GM12801 (cell line): Measurements from ENCODE around the gene KCNK4.

ENCODE experiments used
- TF ChIP-seq, protein P1 (sequence below): IDR thresholded peaks from one replicate; pipeline ENCODE4 v1.5.1; 2011; ENCODE audit warnings: control low read depth; ENCODE audit not compliant: insufficient read length; ENCODE audit errors: extremely low read depth

KCNK4 gene

DNA sequence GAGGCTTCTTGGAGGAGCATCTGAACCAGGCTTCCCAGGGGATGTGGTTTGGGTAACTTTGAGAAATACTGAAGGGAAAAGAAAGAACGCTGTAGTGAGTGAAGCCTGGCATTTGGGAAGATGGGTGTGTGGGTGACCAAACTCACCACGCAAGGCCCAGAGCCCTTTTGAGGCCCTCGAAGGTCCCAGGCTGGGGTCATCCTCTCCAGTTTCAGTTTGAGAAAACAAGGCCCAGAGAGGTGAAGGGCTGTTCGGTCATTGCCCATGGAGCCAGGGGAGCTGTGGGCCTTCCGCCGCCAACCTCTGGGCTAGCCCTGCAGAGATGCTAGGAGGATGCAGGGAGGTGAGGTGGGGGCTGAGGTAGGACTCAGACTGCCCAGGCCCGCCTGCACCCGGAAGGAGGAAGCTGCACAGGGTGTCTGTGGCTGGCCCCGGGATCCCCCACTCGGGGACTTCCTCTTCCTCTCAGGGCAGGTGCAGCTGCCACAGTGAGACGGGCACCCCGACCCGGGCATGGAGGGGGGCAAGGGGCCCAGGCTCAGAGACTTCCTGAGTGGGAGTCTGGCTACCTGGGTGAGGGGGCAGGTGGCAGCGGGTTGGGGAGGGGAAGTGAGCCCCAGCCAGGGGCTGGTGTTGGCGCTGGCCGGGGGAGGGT is 48.8 kb downstream of the KCNK4 start, which contains the start of gene CCDC88B:
CCDC88B (plus strand) TSS at position 451 of the 655 bp plus-strand sequence; CDS start at position 514, 63 bp downstream.
- TF ChIP-seq, protein P1, sequence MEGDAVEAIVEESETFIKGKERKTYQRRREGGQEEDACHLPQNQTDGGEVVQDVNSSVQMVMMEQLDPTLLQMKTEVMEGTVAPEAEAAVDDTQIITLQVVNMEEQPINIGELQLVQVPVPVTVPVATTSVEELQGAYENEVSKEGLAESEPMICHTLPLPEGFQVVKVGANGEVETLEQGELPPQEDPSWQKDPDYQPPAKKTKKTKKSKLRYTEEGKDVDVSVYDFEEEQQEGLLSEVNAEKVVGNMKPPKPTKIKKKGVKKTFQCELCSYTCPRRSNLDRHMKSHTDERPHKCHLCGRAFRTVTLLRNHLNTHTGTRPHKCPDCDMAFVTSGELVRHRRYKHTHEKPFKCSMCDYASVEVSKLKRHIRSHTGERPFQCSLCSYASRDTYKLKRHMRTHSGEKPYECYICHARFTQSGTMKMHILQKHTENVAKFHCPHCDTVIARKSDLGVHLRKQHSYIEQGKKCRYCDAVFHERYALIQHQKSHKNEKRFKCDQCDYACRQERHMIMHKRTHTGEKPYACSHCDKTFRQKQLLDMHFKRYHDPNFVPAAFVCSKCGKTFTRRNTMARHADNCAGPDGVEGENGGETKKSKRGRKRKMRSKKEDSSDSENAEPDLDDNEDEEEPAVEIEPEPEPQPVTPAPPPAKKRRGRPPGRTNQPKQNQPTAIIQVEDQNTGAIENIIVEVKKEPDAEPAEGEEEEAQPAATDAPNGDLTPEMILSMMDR, result no peak

DNA sequence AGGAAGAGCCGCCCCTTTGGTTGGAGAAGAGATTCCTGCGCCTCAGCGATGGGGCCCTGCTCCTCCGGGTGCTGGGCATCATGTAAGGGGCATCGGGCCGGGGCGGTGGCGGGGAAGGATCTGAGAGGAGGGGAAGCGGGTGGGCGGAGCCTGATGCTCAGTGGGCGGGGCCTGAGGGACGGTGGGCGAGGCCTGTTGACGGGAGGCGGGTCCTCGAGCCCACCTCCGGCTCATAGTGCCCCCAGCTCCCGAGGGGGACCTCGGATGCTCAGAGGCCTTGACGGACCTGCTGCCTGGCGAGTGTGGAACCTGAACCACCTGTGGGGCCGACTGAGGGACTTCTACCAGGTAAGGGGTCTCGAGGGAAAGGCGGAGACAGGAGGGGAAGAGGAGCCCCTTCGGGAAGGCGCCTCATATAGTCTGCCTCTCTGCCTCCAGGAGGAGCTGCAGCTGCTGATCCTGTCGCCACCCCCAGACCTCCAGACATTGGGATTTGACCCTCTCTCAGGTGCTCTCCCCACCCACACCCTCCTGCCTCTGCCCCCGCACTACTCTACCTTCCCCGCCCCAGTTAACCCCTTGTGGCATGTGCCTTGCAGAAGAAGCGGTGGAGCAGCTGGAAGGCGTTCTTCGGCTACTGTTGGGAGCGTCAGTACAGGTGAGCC is 49.7 kb downstream of the KCNK4 start:
- TF ChIP-seq, protein P1, result no peak

DNA sequence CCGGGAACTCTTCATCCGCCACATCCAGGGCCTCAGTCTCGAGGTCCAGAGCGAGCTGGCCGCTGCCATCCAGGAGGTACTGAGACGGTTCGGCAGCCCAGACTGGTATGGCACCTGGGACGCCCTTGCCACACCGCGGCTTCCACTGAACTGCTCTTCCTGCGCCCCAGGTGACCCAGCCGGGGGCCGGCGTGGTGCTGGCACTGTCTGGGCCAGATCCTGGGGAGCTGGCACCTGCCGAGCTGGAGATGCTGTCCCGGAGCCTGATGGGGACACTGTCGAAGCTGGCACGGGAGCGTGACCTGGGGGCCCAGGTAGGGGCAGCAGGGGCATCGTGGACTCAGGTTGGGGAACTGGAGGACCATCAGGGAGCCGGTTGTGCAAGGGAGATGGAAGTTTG is 50.3 kb downstream of the KCNK4 start:
- TF ChIP-seq, protein P1, result no peak

DNA sequence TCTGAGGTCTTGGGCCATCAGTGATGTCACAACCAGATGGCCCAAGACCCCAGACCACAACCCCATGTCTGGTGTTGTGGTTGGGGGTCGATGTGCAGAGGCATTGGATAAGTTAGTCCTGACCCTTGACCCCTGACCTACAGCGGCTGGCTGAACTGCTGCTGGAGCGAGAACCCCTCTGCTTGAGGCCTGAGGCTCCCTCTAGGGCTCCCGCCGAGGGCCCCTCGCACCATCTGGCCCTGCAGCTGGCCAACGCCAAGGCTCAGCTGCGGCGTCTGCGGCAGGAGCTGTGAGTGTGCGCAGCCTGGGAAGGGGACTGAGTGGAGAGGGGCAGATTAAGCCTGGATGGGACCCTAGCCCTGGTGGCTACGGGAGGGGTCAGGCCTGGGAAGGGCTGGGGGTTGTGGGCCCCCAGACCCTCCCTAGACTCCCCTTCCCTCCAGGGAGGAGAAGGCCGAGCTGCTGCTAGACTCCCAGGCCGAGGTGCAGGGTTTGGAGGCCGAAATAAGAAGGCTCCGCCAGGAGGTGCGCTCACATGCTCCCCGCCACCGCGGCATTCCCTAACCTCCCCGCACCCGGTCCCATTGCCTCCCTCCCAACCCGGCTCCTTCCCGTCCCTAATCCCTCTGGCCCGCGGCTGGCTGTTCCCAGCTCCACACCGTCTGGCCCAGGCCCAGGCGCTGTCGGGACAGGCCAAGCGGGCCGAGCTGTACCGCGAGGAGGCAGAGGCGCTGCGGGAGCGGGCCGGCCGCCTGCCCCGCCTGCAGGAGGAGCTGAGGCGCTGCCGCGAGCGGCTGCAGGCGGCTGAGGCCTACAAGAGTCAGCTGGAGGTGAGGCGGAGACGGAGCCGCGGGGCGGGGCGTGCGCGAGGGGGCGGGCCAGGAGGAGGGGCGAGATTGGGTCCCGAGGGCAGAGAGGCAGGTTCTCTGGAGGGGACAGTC is 51.0 kb downstream of the KCNK4 start:
- TF ChIP-seq, protein P1, result no peak

DNA sequence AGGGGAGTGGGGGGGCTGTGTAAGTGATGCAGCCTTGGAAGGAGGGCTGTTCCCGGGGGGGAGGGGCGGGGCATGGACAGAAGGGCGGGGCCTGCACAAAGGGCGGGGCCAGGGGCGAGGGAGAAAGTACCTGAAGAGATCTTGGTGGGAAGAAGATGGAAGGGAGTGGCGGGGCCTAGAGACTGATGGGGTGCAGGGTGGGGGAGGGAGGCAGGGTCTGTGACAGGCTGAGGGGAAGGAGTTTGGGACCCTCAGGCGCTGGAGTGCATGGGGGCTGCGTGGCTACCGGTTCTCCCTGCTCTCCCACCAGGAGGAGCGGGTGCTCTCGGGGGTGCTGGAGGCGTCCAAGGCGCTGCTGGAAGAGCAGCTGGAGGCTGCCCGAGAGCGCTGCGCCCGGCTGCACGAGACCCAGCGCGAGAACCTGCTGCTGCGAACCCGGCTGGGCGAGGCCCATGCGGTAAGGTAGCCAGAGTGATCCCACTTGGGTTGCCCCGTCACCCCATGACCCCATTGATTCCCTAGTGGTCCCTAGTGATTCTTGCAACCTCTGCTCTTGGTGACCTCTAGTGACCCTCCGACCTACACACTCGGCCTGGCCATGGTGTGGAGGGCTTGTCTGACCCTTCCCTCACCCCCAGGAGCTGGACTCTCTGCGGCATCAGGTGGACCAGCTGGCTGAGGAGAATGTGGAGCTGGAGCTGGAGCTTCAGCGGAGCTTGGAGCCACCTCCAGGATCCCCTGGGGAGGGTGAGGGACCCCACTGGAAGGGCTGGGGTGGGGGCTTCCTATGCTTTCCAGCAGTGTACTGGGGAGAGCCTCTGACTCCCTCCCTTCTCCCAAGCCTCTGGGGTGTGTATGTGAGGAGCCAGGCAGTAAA is 52.0 kb downstream of the KCNK4 start:
- TF ChIP-seq, protein P1, result no peak

DNA sequence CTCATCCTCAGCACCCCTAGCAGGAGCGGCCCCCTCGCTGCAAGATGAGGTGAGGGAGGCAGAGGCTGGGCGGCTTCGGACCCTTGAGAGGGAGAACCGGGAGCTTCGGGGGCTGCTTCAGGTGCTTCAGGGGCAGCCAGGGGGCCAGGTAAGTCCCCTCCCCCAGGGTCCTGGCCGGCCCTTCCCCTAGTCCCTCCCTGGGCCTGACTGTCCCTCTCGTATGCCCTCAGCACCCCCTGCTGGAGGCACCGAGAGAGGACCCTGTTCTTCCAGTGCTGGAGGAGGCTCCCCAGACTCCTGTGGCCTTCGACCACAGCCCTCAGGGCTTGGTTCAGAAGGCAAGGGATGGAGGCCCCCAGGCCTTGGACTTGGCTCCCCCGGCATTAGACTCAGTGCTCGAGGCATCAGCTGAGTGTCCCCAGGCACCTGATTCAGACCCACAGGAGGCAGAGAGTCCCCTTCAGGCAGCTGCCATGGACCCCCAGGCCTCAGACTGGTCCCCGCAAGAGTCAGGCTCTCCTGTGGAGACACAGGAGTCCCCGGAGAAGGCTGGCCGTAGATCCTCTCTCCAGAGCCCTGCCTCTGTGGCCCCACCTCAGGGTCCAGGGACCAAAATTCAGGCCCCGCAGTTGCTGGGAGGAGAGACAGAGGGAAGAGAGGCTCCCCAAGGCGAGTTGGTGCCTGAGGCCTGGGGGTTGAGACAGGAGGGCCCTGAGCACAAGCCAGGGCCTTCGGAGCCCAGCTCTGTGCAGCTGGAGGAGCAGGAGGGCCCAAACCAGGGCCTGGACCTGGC is 52.9 kb downstream of the KCNK4 start:
- TF ChIP-seq, protein P1, result no peak
